ENCODE data around the gene MALRD1. TPM values are rescaled to one million over a fixed set of nuclear protein-coding genes. Genes with fewer than 3 reads are reported as not detected.

MALRD1 gene
- total RNA-seq, 1 experiment from 2014 or later = 8.2 TPM

- intact Hi-C loops (cut with micrococcal nuclease; ENCODE audit: unreplicated experiment) = no loop called here
- Mint-ChIP-seq H3K36me3 (ENCODE audit: insufficient read depth, unreplicated experiment) (no peaks in the 10 kb centered on the region), H3K4me1 (ENCODE audit: low read depth, unreplicated experiment) (peaks cover 5% of the 10 kb centered on the region), H3K27ac (ENCODE audit: unreplicated experiment) (no peak overlapping the region), H3K9me3 (ENCODE audit: unreplicated experiment) (peaks cover 13% of the 10 kb centered on the region), H3K27me3 (ENCODE audit: insufficient read depth, unreplicated experiment) (no peaks in the 10 kb centered on the region), H3K4me3 (ENCODE audit: unreplicated experiment) (no peak overlapping the region)
- BruUV-seq (replicated peaks) = no TSS peak
- no peaks in the 10 kb centered on the region; the same call in 1 of the 2 replicates for H3K36me3 ChIP-seq (ENCODE audit: control insufficient read depth, insufficient read depth, low read length)
- no peak for TF ChIP-seq CTCF (IDR thresholded peaks at IDR 0.05; ENCODE audit: insufficient read depth in 1 of 2, low read depth in 1 of 2, low read length in 1 of 2, severe bottlenecking in 1 of 2, unreplicated experiment in 1 of 2)
- H3K4me3 ChIP-seq (ENCODE audit: low read depth, low read length) = no peak overlapping the region
- no peaks in the 10 kb centered on the region for H3K27me3 ChIP-seq (replicated peaks; ENCODE audit: control insufficient read depth, insufficient read depth, low read length)
- CTCF ChIA-PET = interaction anchor here (1.7 kb wide), 1 partner anchor 375 kb away, joined by 7 read pairs; no protein-coding TSS in a partner anchor
- no peaks in the 10 kb centered on the region for H3K9me3 ChIP-seq
- no peak for DNase-seq
- POLR2A ChIA-PET = no interaction called here
- H3K4me1 ChIP-seq = no peaks in the 10 kb centered on the region
These were observed 120.4 kb downstream of the MALRD1 start for GRCh38 chr10:19169041-19169440.

GRCh38 chr10:19169684-19170083 is 121.1 kb downstream of the MALRD1 start:
- ChIA-PET POLR2A (no interaction called here), CTCF (interaction anchor here (1.7 kb wide), 1 partner anchor 376 kb away, joined by 7 read pairs; no protein-coding TSS in a partner anchor)
- intact Hi-C loops (cut with micrococcal nuclease; ENCODE audit: unreplicated experiment) = no loop called here
- TF ChIP-seq CTCF (IDR thresholded peaks at IDR 0.05; ENCODE audit: insufficient read depth in 1 of 2, low read depth in 1 of 2, low read length in 1 of 2, severe bottlenecking in 1 of 2, unreplicated experiment in 1 of 2) = no peak
- H3K9me3 ChIP-seq = no peaks in the 10 kb centered on the region
- H3K4me3 Mint-ChIP-seq (ENCODE audit: unreplicated experiment) = no peak overlapping the region
- H3K36me3 ChIP-seq (ENCODE audit: control insufficient read depth, insufficient read depth, low read length) = no peaks in the 10 kb centered on the region; the same call in 1 of the 2 replicates
- peaks cover 13% of the 10 kb centered on the region for H3K9me3 Mint-ChIP-seq (ENCODE audit: unreplicated experiment)
- DNase-seq = no peak
- no peaks in the 10 kb centered on the region for H3K4me1 ChIP-seq
- BruUV-seq (replicated peaks) = no TSS peak
- no peaks in the 10 kb centered on the region for H3K27me3 Mint-ChIP-seq (ENCODE audit: insufficient read depth, unreplicated experiment)
- no peak overlapping the region for H3K27ac Mint-ChIP-seq (ENCODE audit: unreplicated experiment)
- no peaks in the 10 kb centered on the region for H3K36me3 Mint-ChIP-seq (ENCODE audit: insufficient read depth, unreplicated experiment)
- no peaks in the 10 kb centered on the region for H3K27me3 ChIP-seq (replicated peaks; ENCODE audit: control insufficient read depth, insufficient read depth, low read length)
- no peak overlapping the region for H3K4me3 ChIP-seq (ENCODE audit: low read depth, low read length)
- peaks cover 5% of the 10 kb centered on the region for H3K4me1 Mint-ChIP-seq (ENCODE audit: low read depth, unreplicated experiment)

- intact Hi-C loops (cut with micrococcal nuclease; ENCODE audit: unreplicated experiment) = no loop called here
- Mint-ChIP-seq H3K4me3 (ENCODE audit: unreplicated experiment) (no peak overlapping the region), H3K36me3 (ENCODE audit: insufficient read depth, unreplicated experiment) (no peaks in the 10 kb centered on the region), H3K4me1 (ENCODE audit: low read depth, unreplicated experiment) (no peaks in the 10 kb centered on the region), H3K27me3 (ENCODE audit: insufficient read depth, unreplicated experiment) (no peaks in the 10 kb centered on the region), H3K9me3 (ENCODE audit: unreplicated experiment) (no peaks in the 10 kb centered on the region), H3K27ac (ENCODE audit: unreplicated experiment) (no peak overlapping the region)
- no peak for DNase-seq
- no peaks in the 10 kb centered on the region for H3K36me3 ChIP-seq (ENCODE audit: control insufficient read depth, insufficient read depth, low read length)
- no peaks in the 10 kb centered on the region for H3K27me3 ChIP-seq (replicated peaks; ENCODE audit: control insufficient read depth, insufficient read depth, low read length)
- H3K4me3 ChIP-seq (ENCODE audit: low read depth, low read length) = no peak overlapping the region
- TF ChIP-seq CTCF (IDR thresholded peaks at IDR 0.05; ENCODE audit: insufficient read depth in 1 of 2, low read depth in 1 of 2, low read length in 1 of 2, severe bottlenecking in 1 of 2, unreplicated experiment in 1 of 2) = no peak
- no TSS peak for BruUV-seq (replicated peaks)
- H3K4me1 ChIP-seq = no peaks in the 10 kb centered on the region
- POLR2A ChIA-PET = no interaction called here
- H3K9me3 ChIP-seq = no peaks in the 10 kb centered on the region
- CTCF ChIA-PET = no interaction called here
These were observed 130.1 kb downstream of the MALRD1 start for GRCh38 chr10:19178675-19179074.
